Duodenal mucosa (tissue), 2 donors: ENCODE results near the gene SHISA6.

Experiments used
- H3K27ac ChIP-seq: one replicate; pipeline ENCODE4 v1.7.0; 2013; ENCODE audit warnings: low read depth, low read length
- H3K27me3 ChIP-seq, 2 donors: one replicate each; pipeline ENCODE4 v1.7.0; 2013; ENCODE audit warnings: low read length in 2 of 2, control low read depth in 1 of 2; ENCODE audit not compliant: insufficient read depth in 2 of 2, control insufficient read depth in 1 of 2
- H3K36me3 ChIP-seq, 2 donors: one replicate each; pipeline ENCODE4 v1.7.0; 2013; ENCODE audit warnings: low read length in 2 of 2, control low read depth in 1 of 2; ENCODE audit not compliant: insufficient read depth in 2 of 2, control insufficient read depth in 1 of 2
- H3K4me1 ChIP-seq, 2 donors: one replicate each; pipeline ENCODE4 v1.7.0; 2013; ENCODE audit warnings: low read length in 2 of 2, control low read depth in 1 of 2; ENCODE audit not compliant: insufficient read depth in 2 of 2, control insufficient read depth in 1 of 2
- H3K4me3 ChIP-seq, 2 donors: one replicate each; pipeline ENCODE4 v1.7.0; 2013; ENCODE audit warnings: low read length in 2 of 2, low read depth in 1 of 2
- H3K9ac ChIP-seq, 2 donors: one replicate each; pipeline ENCODE4 v1.7.0; 2013; ENCODE audit warnings: low read length in 2 of 2, low read depth in 1 of 2
- H3K9me3 ChIP-seq, 2 donors: one replicate each; pipeline ENCODE4 v1.7.0; 2013; ENCODE audit warnings: low read length in 2 of 2, control low read depth in 1 of 2; ENCODE audit not compliant: control insufficient read depth in 1 of 2

Gene SHISA6

DNA sequence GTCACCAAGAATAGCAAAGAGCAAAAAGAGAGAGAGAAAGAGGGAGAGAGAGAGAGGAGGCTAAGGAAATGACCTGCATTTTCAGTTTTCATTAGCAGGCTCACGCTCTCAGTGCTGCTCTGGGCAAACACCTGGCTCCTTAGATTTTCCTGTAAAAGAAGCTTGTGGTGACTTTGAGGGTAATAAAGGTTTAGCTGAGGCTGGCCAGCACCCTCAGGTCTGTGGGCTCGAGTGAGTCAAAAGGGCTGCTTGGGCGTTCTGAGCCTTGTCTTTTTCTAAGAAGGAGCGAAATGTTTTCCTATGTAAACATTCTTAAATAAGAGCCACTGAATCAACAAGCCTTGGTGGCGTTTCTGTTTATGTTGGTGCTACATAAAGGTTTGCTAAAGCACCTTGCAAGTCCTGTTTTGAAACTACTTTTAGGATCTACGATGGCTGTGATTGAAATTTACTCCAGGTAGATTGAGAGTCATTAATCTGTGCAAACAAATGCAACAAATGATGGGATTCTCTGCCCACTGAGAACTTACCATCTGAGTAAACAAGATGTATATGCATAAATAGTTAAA lies 38.8 kb downstream of the SHISA6 start:
- no peaks in the 10 kb centered on the region for H3K9me3 ChIP-seq
- H3K27ac ChIP-seq, result no peak overlapping the region
- no peaks in the 10 kb centered on the region for H3K36me3 ChIP-seq
- no peaks in the 10 kb centered on the region for H3K27me3 ChIP-seq
- H3K4me3 ChIP-seq, result no peak overlapping the region
- no peaks in the 10 kb centered on the region for H3K4me1 ChIP-seq
- H3K9ac ChIP-seq, result no peak overlapping the region

DNA sequence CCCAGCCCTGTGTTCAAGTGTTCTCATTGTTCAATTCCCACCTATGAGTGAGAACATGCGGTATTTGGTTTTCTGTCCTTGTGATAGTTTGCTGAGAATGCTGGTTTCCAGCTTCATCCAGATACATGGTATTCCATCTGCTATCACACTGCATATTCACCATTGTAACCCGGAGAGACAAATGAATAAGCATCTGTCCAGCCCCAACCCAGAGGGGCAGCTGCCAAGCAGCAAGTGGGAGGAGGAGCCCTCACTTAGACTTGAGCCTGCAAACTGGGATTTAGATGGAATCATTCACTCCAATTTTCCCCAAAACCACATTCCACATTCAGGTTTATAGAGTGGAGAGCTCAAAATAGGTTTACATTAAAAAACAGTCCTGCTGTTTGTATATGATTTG lies 41.6 kb downstream of the SHISA6 start:
- Histone ChIP-seq H3K36me3 (no peaks in the 10 kb centered on the region), H3K4me3 (no peak overlapping the region), H3K9ac (no peak overlapping the region), H3K4me1 (no peaks in the 10 kb centered on the region), H3K27ac (no peak overlapping the region), H3K27me3 (no peaks in the 10 kb centered on the region), H3K9me3 (no peaks in the 10 kb centered on the region)

DNA sequence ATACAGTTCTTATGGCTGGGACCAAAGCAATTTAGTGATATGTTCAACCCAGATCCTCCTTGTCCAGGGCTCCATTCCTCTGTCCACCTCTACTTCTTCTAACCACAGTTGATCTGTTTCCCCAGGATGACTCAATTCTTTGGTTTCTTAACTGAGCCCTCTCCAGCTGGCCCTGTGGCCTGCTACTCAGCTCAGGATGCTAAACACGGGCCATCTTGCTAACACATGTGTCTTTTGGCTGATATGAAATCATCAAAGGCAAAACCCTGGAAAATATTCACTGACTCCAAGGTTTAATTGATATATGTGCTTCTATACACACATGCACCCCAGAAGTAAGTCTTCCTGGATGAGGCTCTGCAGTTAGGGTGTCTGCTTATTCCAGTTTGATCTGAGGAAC lies 43.8 kb downstream of the SHISA6 start:
- Histone ChIP-seq H3K9me3 (no peaks in the 10 kb centered on the region), H3K4me3 (no peak overlapping the region), H3K36me3 (no peaks in the 10 kb centered on the region), H3K27ac (no peak overlapping the region), H3K27me3 (no peaks in the 10 kb centered on the region), H3K9ac (no peak overlapping the region), H3K4me1 (no peaks in the 10 kb centered on the region)

GRCh38 chr17:11285946-11286345 lies 44.9 kb downstream of the SHISA6 start:
- no peaks in the 10 kb centered on the region for H3K36me3 ChIP-seq
- H3K9ac ChIP-seq, result no peak overlapping the region
- no peaks in the 10 kb centered on the region for H3K9me3 ChIP-seq
- H3K27me3 ChIP-seq, result no peaks in the 10 kb centered on the region
- H3K4me1 ChIP-seq, result no peaks in the 10 kb centered on the region
- no peak overlapping the region for H3K27ac ChIP-seq
- H3K4me3 ChIP-seq, result no peak overlapping the region

- Histone ChIP-seq H3K36me3 (no peaks in the 10 kb centered on the region), H3K4me3 (no peak overlapping the region), H3K4me1 (no peaks in the 10 kb centered on the region), H3K27me3 (no peaks in the 10 kb centered on the region), H3K9me3 (no peaks in the 10 kb centered on the region), H3K27ac (no peak overlapping the region), H3K9ac (no peak overlapping the region)
Measured at GRCh38 chr17:11287791-11288190, 46.8 kb downstream of the SHISA6 start.

DNA sequence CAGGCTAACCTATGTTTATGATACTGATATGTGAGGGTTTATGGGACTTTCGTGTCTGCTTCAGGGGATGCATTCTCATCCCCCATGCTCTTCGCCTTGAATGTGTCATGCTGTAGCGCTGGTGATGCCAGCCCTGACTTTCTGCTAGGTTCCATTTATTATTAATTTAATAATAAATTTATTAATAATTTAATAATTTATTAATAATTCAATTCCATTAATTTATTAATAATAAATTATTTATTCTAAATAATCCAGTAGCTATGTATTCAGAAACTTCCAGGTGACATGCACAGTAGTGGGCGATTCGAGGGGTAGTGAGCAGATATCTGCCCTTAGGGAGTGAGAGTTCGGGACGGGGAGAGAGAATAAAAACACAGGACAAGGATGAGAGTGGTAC lies 49.8 kb downstream of the SHISA6 start:
- Histone ChIP-seq H3K36me3 (no peaks in the 10 kb centered on the region), H3K9me3 (no peaks in the 10 kb centered on the region), H3K27me3 (no peaks in the 10 kb centered on the region), H3K27ac (no peak overlapping the region), H3K4me3 (no peak overlapping the region), H3K9ac (no peak overlapping the region), H3K4me1 (no peaks in the 10 kb centered on the region)

- H3K9ac ChIP-seq, result no peak overlapping the region
- H3K27me3 ChIP-seq, result no peaks in the 10 kb centered on the region
- H3K36me3 ChIP-seq, result no peaks in the 10 kb centered on the region
- H3K4me3 ChIP-seq, result no peak overlapping the region
- no peaks in the 10 kb centered on the region for H3K9me3 ChIP-seq
- no peaks in the 10 kb centered on the region for H3K4me1 ChIP-seq
- H3K27ac ChIP-seq, result no peak overlapping the region
Measured at GRCh38 chr17:11292491-11292890, 51.5 kb downstream of the SHISA6 start.

GRCh38 chr17:11293480-11293879 lies 52.5 kb downstream of the SHISA6 start:
- no peak overlapping the region for H3K4me3 ChIP-seq
- no peaks in the 10 kb centered on the region for H3K9me3 ChIP-seq
- no peaks in the 10 kb centered on the region for H3K36me3 ChIP-seq
- no peaks in the 10 kb centered on the region for H3K27me3 ChIP-seq
- no peak overlapping the region for H3K9ac ChIP-seq
- no peak overlapping the region for H3K27ac ChIP-seq
- no peaks in the 10 kb centered on the region for H3K4me1 ChIP-seq

- Histone ChIP-seq H3K36me3 (no peaks in the 10 kb centered on the region), H3K27me3 (no peaks in the 10 kb centered on the region), H3K4me1 (no peaks in the 10 kb centered on the region)
Measured at GRCh38 chr17:11294826-11295225, 53.8 kb downstream of the SHISA6 start.

DNA sequence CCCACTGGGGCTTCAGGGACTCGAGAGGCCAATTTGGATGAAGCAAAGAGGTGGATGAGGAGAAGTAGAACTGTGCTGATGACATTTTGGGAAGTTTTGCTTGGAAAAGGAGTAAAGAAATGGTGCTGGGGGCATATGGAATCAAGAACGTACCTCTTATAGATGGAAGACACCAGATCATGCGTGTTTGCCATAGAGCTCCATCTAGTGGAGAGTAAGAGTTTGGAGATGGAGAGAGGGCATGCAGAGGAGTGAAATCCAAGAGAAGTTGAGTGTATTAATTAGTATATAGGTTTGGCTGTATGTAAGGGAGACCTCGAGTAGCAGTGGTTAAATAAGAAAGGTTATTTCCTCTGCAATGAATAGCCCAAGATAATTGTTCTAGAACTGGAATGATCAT lies 56.0 kb downstream of the SHISA6 start:
- H3K9me3 ChIP-seq, result no peaks in the 10 kb centered on the region
- no peak overlapping the region for H3K27ac ChIP-seq
- H3K4me1 ChIP-seq, result no peaks in the 10 kb centered on the region
- H3K4me3 ChIP-seq, result no peak overlapping the region
- H3K27me3 ChIP-seq, result no peaks in the 10 kb centered on the region
- no peaks in the 10 kb centered on the region for H3K36me3 ChIP-seq
- no peak overlapping the region for H3K9ac ChIP-seq

More at GRCh38 chr17:11294826-11295225, 53.8 kb downstream of the SHISA6 start:
- Histone ChIP-seq H3K27ac (no peak overlapping the region), H3K9me3 (no peaks in the 10 kb centered on the region), H3K4me3 (no peak overlapping the region), H3K9ac (no peak overlapping the region)

DNA sequence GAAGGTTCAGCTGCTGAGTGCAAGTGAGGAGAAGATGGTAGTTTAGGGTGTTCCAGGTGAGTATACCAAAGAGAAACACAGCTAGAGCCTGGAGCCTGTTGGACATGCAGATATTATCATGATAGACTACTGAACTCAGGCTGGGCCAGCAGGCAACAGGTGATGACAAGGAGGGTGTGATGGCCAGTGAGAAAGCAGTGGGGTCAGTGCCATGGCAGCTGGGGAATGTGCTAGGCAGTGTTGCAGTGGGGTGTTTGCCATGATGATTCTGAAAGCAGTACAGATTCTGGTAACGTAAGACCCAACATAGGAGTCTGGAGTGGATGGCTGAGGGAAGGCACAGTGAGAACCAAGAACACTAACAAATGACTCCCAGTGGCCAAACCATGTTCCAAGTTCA lies 57.4 kb downstream of the SHISA6 start:
- Histone ChIP-seq H3K36me3 (no peaks in the 10 kb centered on the region), H3K9me3 (no peaks in the 10 kb centered on the region), H3K9ac (no peak overlapping the region), H3K27ac (no peak overlapping the region), H3K27me3 (no peaks in the 10 kb centered on the region), H3K4me1 (no peaks in the 10 kb centered on the region), H3K4me3 (no peak overlapping the region)
